H9 (cell line): ENCODE data around the gene ZNF614. TPM values are rescaled to one million over a fixed set of nuclear protein-coding genes. Genes with fewer than 3 reads are reported as not detected.

Experiments used
- DNase-seq: peaks from one replicate; pipeline ENCODE4 v3.0.0-alpha.2; 2017
- H2AFZ ChIP-seq: one replicate; pipeline ENCODE4 v1.6.1; 2013; ENCODE audit warnings: mild to moderate bottlenecking, low read length, control low read depth, moderate library complexity
- H2AK5ac ChIP-seq: 2 replicates; pipeline ENCODE4 v1.6.1; 2013; ENCODE audit warnings: low read length, control low read depth, mixed read lengths; ENCODE audit not compliant: insufficient read length
- H2BK120ac ChIP-seq: one replicate; pipeline ENCODE4 v1.6.1; 2013; ENCODE audit warnings: low read depth, mild to moderate bottlenecking, low read length, control low read depth, inconsistent platforms; ENCODE audit not compliant: poor library complexity, severe bottlenecking
- H2BK12ac ChIP-seq: 2 replicates; pipeline ENCODE4 v1.6.1; 2013; ENCODE audit warnings: low read length, control low read depth, mixed read lengths, low read depth; ENCODE audit not compliant: insufficient read length
- H2BK15ac ChIP-seq: 2 replicates; pipeline ENCODE4 v1.6.1; 2013; ENCODE audit warnings: low read depth, low read length, control low read depth
- H2BK20ac ChIP-seq: one replicate; pipeline ENCODE4 v1.6.1; 2013; ENCODE audit warnings: low read depth, mild to moderate bottlenecking, low read length, control low read depth, inconsistent platforms; ENCODE audit not compliant: poor library complexity, severe bottlenecking
- H2BK5ac ChIP-seq: 2 replicates; pipeline ENCODE4 v1.6.1; 2013; ENCODE audit warnings: low read length, control low read depth, mixed read lengths; ENCODE audit not compliant: insufficient read length
- H3K14ac ChIP-seq: 2 replicates; pipeline ENCODE4 v1.6.1; 2013; ENCODE audit warnings: low read length, control low read depth; ENCODE audit not compliant: insufficient read depth
- H3K18ac ChIP-seq: 2 replicates; pipeline ENCODE4 v1.6.1; 2013; ENCODE audit warnings: low read depth, mild to moderate bottlenecking, mixed read lengths, low read length, control low read depth; ENCODE audit not compliant: insufficient read length
- H3K23ac ChIP-seq: 2 replicates; pipeline ENCODE4 v1.6.1; 2013; ENCODE audit warnings: low read length, control low read depth, mixed read lengths, low read depth; ENCODE audit not compliant: insufficient read length
- H3K23me2 ChIP-seq: 2 replicates; pipeline ENCODE4 v1.6.1; 2013; ENCODE audit warnings: low read depth, mild to moderate bottlenecking, mixed read lengths, low read length, control low read depth; ENCODE audit not compliant: insufficient read length, poor library complexity, severe bottlenecking
- H3K27ac ChIP-seq: 2 replicates; pipeline ENCODE4 v1.5.1; 2013; ENCODE audit warnings: low read length, control low read depth, mixed read lengths, low read depth; ENCODE audit not compliant: insufficient read length
- H3K27me3 ChIP-seq: 2 replicates; pipeline ENCODE4 v1.6.1; 2013; ENCODE audit warnings: low read length, control low read depth, inconsistent platforms; ENCODE audit not compliant: insufficient read depth
- H3K4ac ChIP-seq: 2 replicates; pipeline ENCODE4 v1.6.1; 2013; ENCODE audit warnings: low read depth, mild to moderate bottlenecking, control low read depth, inconsistent platforms, low read length, moderate library complexity
- H3K4me1 ChIP-seq: 2 replicates; pipeline ENCODE4 v1.6.1; 2013; ENCODE audit warnings: low read length, control low read depth, inconsistent platforms; ENCODE audit not compliant: insufficient read depth
- H3K4me2 ChIP-seq: 2 replicates; pipeline ENCODE4 v1.6.1; 2013; ENCODE audit warnings: low read length, control low read depth, mixed read lengths; ENCODE audit not compliant: insufficient read length, insufficient read depth
- H3K56ac ChIP-seq: 2 replicates; pipeline ENCODE4 v1.6.1; 2013; ENCODE audit warnings: low read depth, mild to moderate bottlenecking, mixed read lengths, low read length, control low read depth; ENCODE audit not compliant: insufficient read length
- H3K79me1 ChIP-seq: 2 replicates; pipeline ENCODE4 v1.6.1; 2013; ENCODE audit warnings: low read depth, mild to moderate bottlenecking, moderate library complexity, low read length, control low read depth, inconsistent platforms; ENCODE audit not compliant: insufficient read depth, poor library complexity, severe bottlenecking
- H3K79me2 ChIP-seq: 2 replicates; pipeline ENCODE4 v1.6.1; 2013; ENCODE audit warnings: low read length, control low read depth, inconsistent platforms; ENCODE audit not compliant: insufficient read depth
- H3K9ac ChIP-seq: 2 replicates; pipeline ENCODE4 v1.6.1; 2013; ENCODE audit warnings: low read length, control low read depth, mixed read lengths; ENCODE audit not compliant: insufficient read length; ENCODE audit errors: extremely low read depth
- H3K9me3 ChIP-seq: one replicate; pipeline ENCODE4 v1.6.1; 2013; ENCODE audit warnings: low read depth, low read length, inconsistent platforms; ENCODE audit not compliant: control insufficient read depth
- H3T11ph ChIP-seq: one replicate; pipeline ENCODE4 v1.6.1; 2013; ENCODE audit warnings: mild to moderate bottlenecking, low read length, control low read depth, inconsistent platforms
- H4K20me1 ChIP-seq: one replicate; pipeline ENCODE4 v1.6.1; 2013; ENCODE audit not compliant: control insufficient read depth, insufficient read length, insufficient read depth
- H4K5ac ChIP-seq: 2 replicates; pipeline ENCODE4 v1.6.1; 2013; ENCODE audit warnings: low read depth, mild to moderate bottlenecking, mixed read lengths, low read length, control low read depth; ENCODE audit not compliant: insufficient read length
- H4K8ac ChIP-seq: replicated peaks from 2 replicates; pipeline ENCODE4 v1.6.1; 2013; ENCODE audit warnings: low read length, control low read depth, mixed read lengths, low read depth; ENCODE audit not compliant: insufficient read length
- H4K91ac ChIP-seq: 2 replicates; pipeline ENCODE4 v1.6.1; 2013; ENCODE audit warnings: low read depth, mild to moderate bottlenecking, moderate library complexity, mixed read lengths, low read length, control low read depth; ENCODE audit not compliant: insufficient read length
- H3K27ac Mint-ChIP-seq, 3 experiments: 2 replicates in 2 of 3; 3 replicates in 1 of 3; pipeline ENCODE4 v1.8.0; 2020 to 2021; ENCODE audit warnings: mixed read lengths in 3 of 3, mild to moderate bottlenecking in 1 of 3, moderate library complexity in 1 of 3
- H3K27me3 Mint-ChIP-seq: 2 replicates; pipeline ENCODE4 v1.8.0; 2021; ENCODE audit warnings: low read depth, mild to moderate bottlenecking, moderate library complexity, mixed read lengths
- H3K36me3 Mint-ChIP-seq, 3 experiments: 2 replicates in 2 of 3; 3 replicates in 1 of 3; pipeline ENCODE4 v1.8.0; 2020 to 2021; ENCODE audit warnings: low read depth in 3 of 3, mixed read lengths in 3 of 3; ENCODE audit not compliant: insufficient read depth in 1 of 3
- H3K4me1 Mint-ChIP-seq, 2 experiments: 2 replicates each; pipeline ENCODE4 v1.8.0; 2020; ENCODE audit warnings: mixed read lengths in 2 of 2
- H3K4me3 Mint-ChIP-seq, 2 experiments: 2 replicates in 1 of 2; 3 replicates in 1 of 2; pipeline ENCODE4 v1.8.0; 2020 to 2021; ENCODE audit warnings: mild to moderate bottlenecking in 2 of 2, mixed read lengths in 2 of 2, moderate library complexity in 1 of 2
- H3K9me3 Mint-ChIP-seq, 2 experiments: 2 replicates in 1 of 2; 3 replicates in 1 of 2; pipeline ENCODE4 v1.8.0; 2020; ENCODE audit warnings: mild to moderate bottlenecking in 2 of 2, mixed read lengths in 2 of 2, moderate library complexity in 1 of 2
- CTCF ChIP-seq: fragments of 200-600 bp; sonication (generic); conservative IDR thresholded peaks from 3 replicates; pipeline ENCODE4 v1.8.0; 2021; ENCODE audit warnings: antibody characterized with exemption, mild to moderate bottlenecking
- WGBS: extraction: QIAGEN DNeasy Blood & Tissue Kit; methylation state at CpG from one replicate; pipeline ENCODE4 v1.1.7; 2013; ENCODE audit warnings: missing lambda C conversion rate, low lambda C conversion rate, mixed read lengths; ENCODE audit not compliant: insufficient read length; ENCODE audit errors: extremely low coverage; 5-methylcytosine and 5-hydroxymethylcytosine counted together
- total RNA-seq: library from RNA; stranded (reverse); gene quantifications from 2 replicates; pipeline ENCODE4 v1.2.1, GENCODE V29; 2021

ZNF614 gene
- total RNA-seq, 1 experiment from 2014 or later, result 23.1 TPM

- Histone ChIP-seq H3T11ph (no peak overlapping the region), H2BK12ac (no peak overlapping the region), H3K56ac (no peak overlapping the region), H2AK5ac (no peak overlapping the region), H3K4me2 (no peak overlapping the region), H2BK120ac (no peak overlapping the region), H4K20me1 (no peaks in the 10 kb centered on the region), H2BK20ac (no peak overlapping the region), H3K18ac (no peak overlapping the region), H3K14ac (no peak overlapping the region), H3K27me3 (no peaks in the 10 kb centered on the region), H2AFZ (no peak overlapping the region), H4K91ac (no peak overlapping the region), H3K79me1 (no peaks in the 10 kb centered on the region), H3K4ac (no peak overlapping the region), H2BK15ac (no peak overlapping the region), H3K27ac (no peak overlapping the region), H3K9ac (no peak overlapping the region), H3K9me3 (no peaks in the 10 kb centered on the region), H3K4me1 (no peaks in the 10 kb centered on the region), H2BK5ac (no peak overlapping the region), H4K8ac (no peak overlapping the region), H3K79me2 (no peaks in the 10 kb centered on the region), H3K23me2 (no peaks in the 10 kb centered on the region), H4K5ac (no peak overlapping the region), H3K23ac (no peak overlapping the region)
- H3K36me3 Mint-ChIP-seq, result peaks cover 93 to 95% (median 93%) of the 10 kb centered on the region in 3 experiments
- no peak overlapping the region for H3K4me3 Mint-ChIP-seq
- H3K4me1 Mint-ChIP-seq, result no peaks in the 10 kb centered on the region
- no peaks in the 10 kb centered on the region for H3K27me3 Mint-ChIP-seq
- no peak for DNase-seq
- no peak for TF ChIP-seq CTCF
- H3K9me3 Mint-ChIP-seq, result peaks cover 7 to 33% of the 10 kb centered on the region in 2 experiments; a peak in 4 of 5 replicates
- H3K27ac Mint-ChIP-seq, result no peak overlapping the region
- no CpG with 5 or more reads among the region's 4 CpGs for WGBS
These were observed 7.7 kb downstream of the ZNF614 start for GRCh38 chr19:52020506-52020905.
